ENCODE results near the gene E4F1.
"Not testable (repeated sequence)": the region's sequence is repeated elsewhere in the genome, so short reads cannot be mapped to it uniquely, and the experiment has no call there.

The E4F1 gene

DNA sequence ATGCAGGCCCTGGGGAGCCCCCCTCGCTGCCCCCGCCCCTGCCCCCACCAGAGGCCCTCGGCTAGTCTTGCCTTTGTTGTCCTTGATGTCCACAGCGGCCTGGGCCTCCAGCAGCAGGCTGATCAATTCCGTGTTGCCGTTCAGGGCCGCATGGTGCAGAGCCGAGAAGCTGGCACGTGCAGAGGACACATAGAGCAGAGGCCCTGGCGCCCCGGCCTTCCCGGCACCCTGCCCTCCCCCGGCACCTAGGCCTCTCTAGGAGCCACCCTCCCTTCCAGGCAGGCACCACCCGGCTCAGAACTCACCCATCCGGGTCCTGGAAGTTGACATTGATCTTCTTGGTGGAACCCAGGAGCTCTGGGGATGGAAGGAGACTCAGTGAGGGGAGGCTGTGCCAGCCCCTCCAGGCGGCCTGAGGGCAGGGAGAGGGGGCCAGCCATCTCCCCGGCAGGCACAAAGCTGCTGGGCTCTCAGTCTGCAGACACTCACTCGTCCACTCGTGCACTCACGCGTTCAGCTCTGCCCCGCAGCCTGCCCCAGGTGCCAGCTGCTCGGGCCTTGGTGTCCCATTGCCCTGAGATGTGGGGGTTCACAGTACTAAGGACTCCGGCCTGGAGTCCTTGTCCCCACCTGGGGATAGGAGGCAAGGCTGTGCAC, 33.3 kb upstream of the E4F1 start:
- DNase-seq, result no peak

DNA sequence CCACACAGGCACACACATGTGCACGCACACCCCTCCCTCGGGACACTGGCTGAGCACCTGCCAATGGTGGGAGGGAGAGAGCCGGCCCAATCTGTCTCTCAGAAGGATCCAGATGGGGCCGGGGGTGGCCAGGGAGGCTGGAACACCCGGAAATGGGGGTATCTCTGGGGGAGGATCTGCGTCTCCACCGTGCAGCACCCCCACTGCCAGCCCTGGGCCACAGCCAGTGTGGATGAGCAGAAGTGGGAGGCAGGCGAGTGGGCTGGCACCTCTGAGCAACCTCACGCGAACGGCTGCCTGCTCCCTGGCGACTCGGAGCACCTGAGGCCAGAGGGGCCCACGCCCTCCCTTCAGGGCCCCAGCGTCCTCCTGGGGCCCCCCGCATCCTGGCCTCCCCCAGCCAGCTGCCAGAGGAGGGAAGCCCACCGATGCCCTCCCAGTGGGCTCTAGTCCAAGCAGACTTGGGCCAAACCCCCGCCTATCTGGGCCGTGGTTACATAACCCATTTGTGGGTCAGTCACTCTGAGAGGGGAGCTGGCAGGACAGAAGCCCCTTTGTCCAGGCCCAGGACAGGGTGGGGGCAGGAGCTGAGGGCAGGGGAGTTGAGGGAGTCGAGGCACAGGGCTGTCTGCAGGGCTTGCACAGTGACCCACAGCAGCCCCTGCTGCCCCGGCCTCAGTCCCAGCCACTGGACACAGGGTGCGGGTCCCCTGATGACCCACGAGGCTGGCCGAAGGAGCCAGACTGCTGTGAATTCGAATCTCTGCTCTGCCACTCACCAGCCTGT, 32.5 kb upstream of the E4F1 start:
- no peak for DNase-seq

DNA sequence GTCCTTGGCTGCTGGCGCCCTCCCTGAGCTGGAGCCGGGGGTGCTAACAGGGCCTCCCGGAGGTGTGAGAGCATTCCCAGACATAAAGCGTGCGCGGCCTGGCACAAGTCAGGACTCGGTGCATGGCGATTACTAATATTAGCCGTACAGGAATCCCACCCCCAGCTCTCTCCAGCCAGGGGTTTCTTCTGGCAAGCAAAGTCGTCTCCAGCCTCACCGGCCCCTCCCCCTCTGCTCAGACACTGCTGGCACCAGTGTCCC, 32.0 kb upstream of the E4F1 start:
- DNase-seq, result no peak

GRCh38 chr16:2194166-2194834, 29.1 kb upstream of the E4F1 start:
- DNase-seq, result no peak

GRCh38 chr16:2194852-2195321, 28.5 kb upstream of the E4F1 start:
- peak; percentile 28 to 60 (median 34) for DNase-seq

- DNase-seq, result peak in 1 of 6 experiments; percentile 39
Measured at GRCh38 chr16:2195322-2196161, 27.8 kb upstream of the E4F1 start.

GRCh38 chr16:2196162-2196980, 27.0 kb upstream of the E4F1 start, which contains the start of gene CASKIN1:
CASKIN1 (minus strand) TSS chr16:2196605; CDS start chr16:2196432, 173 bp downstream.
- peak in 1 of 6 experiments; percentile 18 for DNase-seq

- DNase-seq, result no peak
Measured at GRCh38 chr16:2196981-2197511, 26.3 kb upstream of the E4F1 start.

- DNase-seq, result no peak
Measured at GRCh38 chr16:2197765-2198164, 25.6 kb upstream of the E4F1 start.

DNA sequence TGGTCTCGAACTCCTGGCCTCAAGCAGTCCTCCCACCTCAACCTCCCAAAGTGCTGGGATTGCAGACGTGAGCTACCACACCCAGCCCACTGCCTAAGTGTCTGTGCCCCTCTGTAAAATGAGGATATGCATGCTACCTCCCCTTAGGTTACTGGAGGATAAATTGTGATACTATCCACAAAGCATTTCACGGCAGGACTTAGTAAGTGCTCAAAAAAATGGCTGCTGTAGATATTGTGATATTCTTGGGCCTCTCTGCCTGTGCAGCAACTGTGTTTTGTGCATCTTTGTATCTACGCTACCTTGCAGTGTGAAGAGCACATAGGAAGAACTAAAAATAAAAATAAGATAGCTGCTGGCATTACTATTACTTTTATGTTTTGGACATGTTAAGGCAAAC, 25.1 kb upstream of the E4F1 start:
- no peak for DNase-seq

DNA sequence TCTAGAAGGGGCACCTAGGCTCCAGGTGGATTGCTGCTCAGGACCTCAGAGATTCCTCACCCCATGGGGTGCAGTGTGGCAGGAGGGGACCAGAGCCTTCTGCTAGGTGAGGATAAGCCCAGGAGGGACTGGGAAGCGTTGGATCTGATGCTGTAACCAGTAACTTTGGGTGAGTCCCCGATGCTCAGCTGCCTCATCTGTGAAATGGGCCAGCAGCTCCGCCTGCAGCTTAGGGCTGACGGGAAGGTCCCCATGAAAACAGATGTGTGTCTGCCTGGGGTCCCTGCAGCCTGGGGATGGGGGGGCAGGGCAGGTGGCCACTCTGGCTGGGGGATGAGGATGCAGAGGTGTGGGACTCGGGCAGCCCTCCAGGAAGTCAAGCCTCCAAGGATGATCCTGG, 24.3 kb upstream of the E4F1 start:
- DNase-seq, result no peak

GRCh38 chr16:2199621-2200139, 23.7 kb upstream of the E4F1 start:
- no peak for DNase-seq

DNA sequence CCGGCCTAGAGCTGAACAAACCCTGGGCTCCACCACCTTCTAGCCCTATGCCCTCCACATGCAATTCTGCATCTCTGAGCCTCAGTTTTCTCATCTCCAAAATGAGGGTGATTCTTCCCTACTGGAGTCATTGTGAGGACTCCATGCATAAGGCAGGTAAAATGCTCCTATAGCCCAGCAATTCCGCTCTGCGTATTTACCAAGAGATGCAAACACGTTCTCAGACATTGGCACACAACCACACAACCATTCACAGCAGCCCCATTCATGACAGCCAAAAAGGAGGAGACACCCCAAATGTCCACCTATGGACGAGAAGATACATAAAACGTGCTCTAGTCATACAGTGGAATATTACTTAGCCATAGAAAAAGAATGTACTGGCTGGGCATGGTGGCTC, 23.1 kb upstream of the E4F1 start:
- DNase-seq, result no peak

GRCh38 chr16:2203119-2203688, 20.2 kb upstream of the E4F1 start:
- DNase-seq, result not testable (repeated sequence)

- no peak for DNase-seq
Measured at GRCh38 chr16:2204416-2205103, 18.8 kb upstream of the E4F1 start.

DNA sequence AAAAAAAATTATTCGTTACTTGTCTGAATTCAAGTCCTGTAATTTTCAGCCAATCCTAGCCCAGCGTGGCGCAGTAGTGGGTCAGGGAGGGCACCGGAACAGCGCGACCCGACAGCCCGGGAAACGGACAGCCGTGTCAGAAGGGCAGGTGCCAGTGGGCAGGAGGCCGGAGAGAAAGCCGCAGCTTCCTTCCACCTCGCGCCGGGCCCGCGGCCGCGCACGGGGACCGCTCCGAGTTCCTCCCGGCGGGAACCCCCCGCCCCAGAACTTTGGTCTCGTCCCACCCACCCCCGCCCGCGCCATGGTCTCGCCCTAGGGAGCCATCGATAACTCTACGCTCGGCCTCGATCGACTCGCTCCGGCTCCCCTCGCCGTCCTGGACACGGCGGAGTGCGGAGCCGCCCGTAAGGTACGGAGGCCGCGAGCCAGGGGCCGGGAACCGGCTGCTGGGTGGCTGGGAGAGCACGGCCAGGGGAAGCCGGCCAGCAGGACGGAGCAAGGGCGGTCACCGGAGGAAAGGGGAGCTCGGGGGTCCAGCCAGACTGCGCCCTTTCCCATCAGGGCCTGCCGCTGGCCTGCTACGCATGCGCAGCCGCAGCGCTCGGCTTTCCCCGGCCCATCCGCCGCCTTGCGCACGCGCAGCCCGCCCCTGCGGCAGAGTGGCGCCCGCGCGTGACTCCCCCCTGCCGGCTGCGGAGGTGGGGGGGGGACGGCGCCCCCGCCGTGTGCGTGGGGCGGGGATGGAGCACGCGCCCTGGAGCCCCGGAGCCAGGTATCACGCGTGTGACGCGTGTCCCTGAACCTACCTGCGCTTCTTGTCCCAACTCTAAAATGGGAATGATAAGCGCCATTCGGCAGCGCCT, 18.1 kb upstream of the E4F1 start, which contains the start of gene MLST8:
MLST8 (plus strand) TSS at position 351 of the 863 bp plus-strand sequence. CDS start 632 bp downstream, outside the sequence.
- peak; percentile 89 to 99 (median 95) for DNase-seq

DNA sequence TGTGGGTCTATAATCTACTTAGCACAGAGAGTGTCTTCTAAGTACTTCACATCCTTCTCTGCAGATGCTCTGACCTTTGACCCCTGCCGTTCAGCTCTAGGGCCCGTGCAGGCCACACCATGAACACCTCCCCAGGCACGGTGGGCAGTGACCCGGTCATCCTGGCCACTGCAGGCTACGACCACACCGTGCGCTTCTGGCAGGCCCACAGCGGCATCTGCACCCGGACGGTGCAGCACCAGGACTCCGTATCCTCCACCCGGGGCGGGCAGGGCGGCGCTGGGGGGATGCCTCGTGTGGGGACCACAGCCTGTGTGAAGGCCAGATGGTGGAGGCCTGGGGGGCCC, 17.5 kb upstream of the E4F1 start:
- DNase-seq, result peak in 1 of 6 experiments; percentile 31

DNA sequence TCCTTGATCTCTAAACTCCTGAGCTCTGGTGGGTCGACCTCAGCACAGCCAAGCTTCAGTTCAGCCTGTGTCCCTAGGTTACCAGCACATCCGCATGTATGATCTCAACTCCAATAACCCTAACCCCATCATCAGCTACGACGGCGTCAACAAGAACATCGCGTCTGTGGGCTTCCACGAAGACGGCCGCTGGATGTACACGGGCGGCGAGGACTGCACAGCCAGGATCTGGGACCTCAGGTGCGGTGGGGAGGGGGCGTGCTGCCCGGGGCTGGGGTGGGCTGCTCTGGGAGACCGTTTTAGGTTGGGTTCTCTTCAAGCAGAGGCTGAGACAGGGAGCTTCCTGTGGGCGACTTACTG, 17.0 kb upstream of the E4F1 start:
- no peak for DNase-seq

GRCh38 chr16:2206780-2207433, 16.5 kb upstream of the E4F1 start:
- no peak for DNase-seq

Data from stimulated activated naive CD4-positive, alpha-beta T cell (primary cell).